ENCODE results near the gene CYP2A6. TPM values are rescaled to one million over a fixed set of nuclear protein-coding genes. Genes with fewer than 3 reads are reported as not detected.
"Not testable (repeated sequence)": the region's sequence is repeated elsewhere in the genome, so short reads cannot be mapped to it uniquely, and the experiment has no call there.

Gene CYP2A6, protein sequence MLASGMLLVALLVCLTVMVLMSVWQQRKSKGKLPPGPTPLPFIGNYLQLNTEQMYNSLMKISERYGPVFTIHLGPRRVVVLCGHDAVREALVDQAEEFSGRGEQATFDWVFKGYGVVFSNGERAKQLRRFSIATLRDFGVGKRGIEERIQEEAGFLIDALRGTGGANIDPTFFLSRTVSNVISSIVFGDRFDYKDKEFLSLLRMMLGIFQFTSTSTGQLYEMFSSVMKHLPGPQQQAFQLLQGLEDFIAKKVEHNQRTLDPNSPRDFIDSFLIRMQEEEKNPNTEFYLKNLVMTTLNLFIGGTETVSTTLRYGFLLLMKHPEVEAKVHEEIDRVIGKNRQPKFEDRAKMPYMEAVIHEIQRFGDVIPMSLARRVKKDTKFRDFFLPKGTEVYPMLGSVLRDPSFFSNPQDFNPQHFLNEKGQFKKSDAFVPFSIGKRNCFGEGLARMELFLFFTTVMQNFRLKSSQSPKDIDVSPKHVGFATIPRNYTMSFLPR
- not detected for total RNA-seq

DNA sequence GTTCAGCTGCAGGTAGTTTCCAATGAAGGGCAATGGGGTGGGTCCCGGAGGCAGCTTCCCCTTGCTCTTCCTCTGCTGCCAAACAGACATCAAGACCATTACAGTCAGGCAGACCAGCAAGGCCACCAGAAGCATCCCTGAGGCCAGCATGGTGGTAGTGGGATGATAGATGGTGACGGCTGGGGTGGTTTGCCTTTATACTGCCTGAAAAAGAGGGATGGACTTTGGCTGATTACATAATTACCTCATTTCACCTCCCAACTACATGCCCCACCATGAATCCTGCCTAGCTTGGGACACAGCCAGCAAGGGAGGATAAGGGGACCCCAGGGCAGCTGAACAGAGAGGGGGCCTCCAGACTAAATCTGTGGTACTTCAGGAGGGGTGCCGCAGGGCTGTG lies at the start of gene CYP2A6:
CYP2A6 (minus strand) TSS at position 171 of the 400 bp plus-strand sequence; CDS start at position 150, 21 bp downstream.
- H3K4me3 ChIP-seq (ENCODE audit: low read depth, poor library complexity, severe bottlenecking); DNase-seq (ENCODE audit: low spot score in 2 of 2); intact Hi-C loops (cut with DNase I; ENCODE audit: low total_unique reads): not testable (repeated sequence)
- 87 to 92% methylated on average over 3 of the region's 3 CpGs for WGBS, 2 donors

DNA sequence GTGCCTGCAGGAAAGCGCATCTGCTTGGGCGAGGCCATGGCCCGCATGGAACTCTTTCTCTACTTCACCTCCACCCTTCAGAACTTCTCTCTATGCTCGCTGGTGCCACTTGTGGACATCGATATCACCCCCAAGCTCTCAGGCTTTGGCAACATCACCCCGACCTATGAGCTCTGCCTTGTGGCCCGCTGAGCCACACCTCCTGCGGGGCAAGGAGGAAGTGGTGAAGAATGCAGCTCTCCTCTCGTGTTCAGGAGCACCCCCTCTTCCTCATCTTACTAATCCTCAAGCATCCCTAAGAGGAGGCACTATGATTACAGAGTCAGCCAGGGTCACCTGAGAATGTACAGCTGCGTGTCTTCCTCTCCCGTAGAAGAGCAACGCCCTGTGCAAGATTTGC lies 49.7 kb upstream of the CYP2A6 start:
- H3K4me3 ChIP-seq (ENCODE audit: low read depth, poor library complexity, severe bottlenecking); intact Hi-C loops (cut with DNase I; ENCODE audit: low total_unique reads); DNase-seq (ENCODE audit: low spot score in 2 of 2): not testable (repeated sequence)
- 80 to 83% methylated on average over 12 of the region's 12 CpGs for WGBS, 2 donors

DNA sequence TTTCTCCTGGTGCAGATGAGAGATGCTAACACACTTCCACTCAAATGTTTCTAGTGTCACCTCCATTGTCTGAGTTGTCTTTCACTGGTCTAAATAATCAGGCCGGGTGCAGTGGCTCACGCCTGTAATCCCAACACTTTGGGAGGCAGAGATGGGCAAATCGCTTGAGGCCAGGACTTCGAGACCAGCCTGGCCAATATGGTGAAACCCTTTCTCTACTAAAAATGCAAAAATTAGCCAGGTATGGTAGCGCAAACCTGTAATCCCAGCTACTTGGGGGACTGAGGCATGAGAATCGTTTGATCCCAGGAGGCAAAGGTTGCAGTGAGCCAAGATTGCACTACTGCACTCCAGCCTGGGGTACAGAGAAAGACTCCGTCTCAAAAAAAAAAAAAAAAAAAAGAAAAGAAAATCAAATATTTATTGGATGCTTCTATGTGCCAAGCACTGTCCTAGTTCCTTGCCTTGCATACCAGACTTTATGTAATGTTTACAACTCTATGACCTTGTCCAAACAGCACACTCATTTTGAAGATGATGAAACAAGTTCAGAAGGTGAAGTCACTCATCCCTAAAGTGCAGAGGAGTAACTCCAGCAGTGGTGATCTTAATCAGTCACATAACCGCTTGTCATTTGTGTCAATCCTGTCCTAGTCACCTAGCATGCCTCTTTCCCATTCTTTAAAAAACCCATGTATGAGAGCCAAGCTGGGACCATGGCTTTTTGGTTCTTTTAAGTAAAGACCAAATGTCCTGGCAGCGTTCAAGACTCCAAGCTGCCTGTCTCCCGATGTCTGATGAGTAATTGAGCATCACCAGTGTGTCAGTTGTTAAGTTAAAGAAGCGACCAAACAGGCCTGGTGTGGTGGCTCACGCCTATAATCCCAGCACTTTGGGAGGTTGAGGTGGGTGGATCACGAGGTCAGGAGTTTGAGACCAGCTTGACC lies 46.9 kb upstream of the CYP2A6 start:
- H3K4me3 ChIP-seq (ENCODE audit: low read depth, poor library complexity, severe bottlenecking); DNase-seq (ENCODE audit: low spot score in 2 of 2); intact Hi-C loops (cut with DNase I; ENCODE audit: low total_unique reads): not testable (repeated sequence)
- 84 to 86% methylated on average over 13 of the region's 13 CpGs for WGBS, 2 donors

DNA sequence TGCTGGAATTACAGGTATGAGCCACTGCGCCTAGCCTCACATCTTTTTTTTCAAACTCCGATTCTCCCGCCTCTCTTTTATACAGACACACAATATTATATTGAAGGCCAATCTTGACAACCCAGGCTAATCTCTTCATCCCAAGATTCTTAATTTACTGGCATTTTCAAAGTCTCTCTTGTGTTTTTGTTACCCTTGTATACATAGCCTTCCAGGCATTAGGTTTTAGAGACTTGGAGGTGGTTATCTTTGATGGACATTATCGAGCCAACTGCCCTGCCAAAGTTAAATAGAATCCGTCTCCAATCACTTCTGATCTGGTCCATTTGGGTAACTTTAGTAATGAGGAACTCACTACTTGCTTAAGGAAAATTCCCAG lies 46.2 kb upstream of the CYP2A6 start:
- TF ChIP-seq POLR2A (IDR thresholded peaks at IDR 0.05): no peak
- TF ChIP-seq, protein P1, sequence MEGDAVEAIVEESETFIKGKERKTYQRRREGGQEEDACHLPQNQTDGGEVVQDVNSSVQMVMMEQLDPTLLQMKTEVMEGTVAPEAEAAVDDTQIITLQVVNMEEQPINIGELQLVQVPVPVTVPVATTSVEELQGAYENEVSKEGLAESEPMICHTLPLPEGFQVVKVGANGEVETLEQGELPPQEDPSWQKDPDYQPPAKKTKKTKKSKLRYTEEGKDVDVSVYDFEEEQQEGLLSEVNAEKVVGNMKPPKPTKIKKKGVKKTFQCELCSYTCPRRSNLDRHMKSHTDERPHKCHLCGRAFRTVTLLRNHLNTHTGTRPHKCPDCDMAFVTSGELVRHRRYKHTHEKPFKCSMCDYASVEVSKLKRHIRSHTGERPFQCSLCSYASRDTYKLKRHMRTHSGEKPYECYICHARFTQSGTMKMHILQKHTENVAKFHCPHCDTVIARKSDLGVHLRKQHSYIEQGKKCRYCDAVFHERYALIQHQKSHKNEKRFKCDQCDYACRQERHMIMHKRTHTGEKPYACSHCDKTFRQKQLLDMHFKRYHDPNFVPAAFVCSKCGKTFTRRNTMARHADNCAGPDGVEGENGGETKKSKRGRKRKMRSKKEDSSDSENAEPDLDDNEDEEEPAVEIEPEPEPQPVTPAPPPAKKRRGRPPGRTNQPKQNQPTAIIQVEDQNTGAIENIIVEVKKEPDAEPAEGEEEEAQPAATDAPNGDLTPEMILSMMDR (IDR thresholded peaks at IDR 0.05): no peak
- 90 to 93% methylated on average over 5 of the region's 5 CpGs for WGBS, 2 donors
- H3K4me3 ChIP-seq (ENCODE audit: low read depth, poor library complexity, severe bottlenecking): no peak overlapping the region

DNA sequence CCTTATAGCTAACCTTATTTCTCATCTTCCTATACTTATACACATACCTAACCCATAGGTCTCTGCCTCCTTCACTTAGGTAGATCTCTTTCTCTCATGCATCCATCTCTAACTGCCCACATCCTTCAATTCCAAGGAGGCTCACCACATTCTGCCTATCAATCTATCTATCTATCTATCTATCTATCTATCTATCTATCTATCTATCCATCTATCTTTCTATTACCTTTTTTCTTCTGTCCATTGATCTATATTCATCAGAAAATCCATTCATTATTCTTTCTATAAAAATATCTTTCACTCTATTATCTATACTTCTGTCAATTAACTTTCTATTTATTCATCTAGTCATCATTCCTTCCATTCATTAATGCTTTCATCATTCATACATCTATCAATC lies 42.9 kb upstream of the CYP2A6 start:
- H3K4me3 ChIP-seq (ENCODE audit: low read depth, poor library complexity, severe bottlenecking): no peak overlapping the region
- TF ChIP-seq, protein P1 (IDR thresholded peaks at IDR 0.05): no peak
- TF ChIP-seq POLR2A (IDR thresholded peaks at IDR 0.05): no peak
- intact Hi-C loops (cut with DNase I; ENCODE audit: low total_unique reads): no loop called here
- DNase-seq (ENCODE audit: low spot score in 2 of 2): no peak

More for the DNA sequence above, 46.2 kb upstream of the CYP2A6 start:
- intact Hi-C loops (cut with DNase I; ENCODE audit: low total_unique reads): no loop called here
- DNase-seq (ENCODE audit: low spot score in 2 of 2): no peak

DNA sequence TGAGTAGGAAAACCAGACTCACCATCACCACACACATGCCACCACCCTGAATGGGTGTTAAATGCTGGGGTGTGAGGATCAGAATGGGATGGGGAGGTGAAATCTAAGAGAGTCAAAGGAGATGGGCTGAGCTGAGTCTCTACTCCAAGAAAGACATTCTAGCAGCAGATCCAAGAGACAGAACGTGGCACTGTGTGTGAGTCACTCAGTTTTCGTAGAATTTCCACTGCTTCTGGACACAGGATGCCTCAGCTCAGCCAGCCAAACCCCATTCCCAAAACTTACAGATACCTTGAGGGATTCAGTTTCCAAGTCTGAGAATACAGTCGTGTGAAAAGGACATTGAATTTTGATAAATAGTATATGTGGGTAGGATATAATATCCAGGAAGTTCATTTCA lies 39.1 kb upstream of the CYP2A6 start:
- DNase-seq (ENCODE audit: low spot score in 2 of 2): no peak
- intact Hi-C loops (cut with DNase I; ENCODE audit: low total_unique reads): no loop called here
- TF ChIP-seq, protein P1 (IDR thresholded peaks at IDR 0.05): no peak
- no peak for TF ChIP-seq POLR2A (IDR thresholded peaks at IDR 0.05)
- WGBS, 2 donors: 46 to 53% methylated on average over 3 of the region's 3 CpGs
- no peak overlapping the region for H3K4me3 ChIP-seq (ENCODE audit: low read depth, poor library complexity, severe bottlenecking)

DNA sequence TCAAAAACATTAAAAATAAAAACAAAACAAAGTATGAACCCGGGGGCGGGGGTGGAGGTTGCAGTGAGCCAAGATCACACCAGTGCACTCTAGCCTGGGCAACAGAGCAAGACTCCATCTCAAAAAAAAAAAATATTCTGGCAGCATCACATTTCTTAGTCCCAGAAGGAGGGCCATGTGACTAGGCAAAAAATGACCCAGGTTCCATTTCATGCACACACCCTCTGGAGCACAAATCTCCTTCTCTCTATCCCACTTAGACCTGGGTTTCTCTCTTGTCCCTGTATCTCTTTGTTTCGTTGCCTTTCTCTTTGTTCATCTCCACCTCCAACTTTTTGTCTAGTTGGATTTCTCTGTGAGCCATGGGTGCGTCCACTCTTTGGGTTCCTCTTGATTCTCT lies 37.9 kb upstream of the CYP2A6 start:
- intact Hi-C loops (cut with DNase I; ENCODE audit: low total_unique reads): no loop called here
- WGBS, 2 donors: 86 to 91% methylated on average over 4 of the region's 4 CpGs
- DNase-seq (ENCODE audit: low spot score in 2 of 2): no peak
- no peak for TF ChIP-seq POLR2A (IDR thresholded peaks at IDR 0.05)
- TF ChIP-seq, protein P1 (IDR thresholded peaks at IDR 0.05): no peak
- H3K4me3 ChIP-seq (ENCODE audit: low read depth, poor library complexity, severe bottlenecking): no peak overlapping the region

DNA sequence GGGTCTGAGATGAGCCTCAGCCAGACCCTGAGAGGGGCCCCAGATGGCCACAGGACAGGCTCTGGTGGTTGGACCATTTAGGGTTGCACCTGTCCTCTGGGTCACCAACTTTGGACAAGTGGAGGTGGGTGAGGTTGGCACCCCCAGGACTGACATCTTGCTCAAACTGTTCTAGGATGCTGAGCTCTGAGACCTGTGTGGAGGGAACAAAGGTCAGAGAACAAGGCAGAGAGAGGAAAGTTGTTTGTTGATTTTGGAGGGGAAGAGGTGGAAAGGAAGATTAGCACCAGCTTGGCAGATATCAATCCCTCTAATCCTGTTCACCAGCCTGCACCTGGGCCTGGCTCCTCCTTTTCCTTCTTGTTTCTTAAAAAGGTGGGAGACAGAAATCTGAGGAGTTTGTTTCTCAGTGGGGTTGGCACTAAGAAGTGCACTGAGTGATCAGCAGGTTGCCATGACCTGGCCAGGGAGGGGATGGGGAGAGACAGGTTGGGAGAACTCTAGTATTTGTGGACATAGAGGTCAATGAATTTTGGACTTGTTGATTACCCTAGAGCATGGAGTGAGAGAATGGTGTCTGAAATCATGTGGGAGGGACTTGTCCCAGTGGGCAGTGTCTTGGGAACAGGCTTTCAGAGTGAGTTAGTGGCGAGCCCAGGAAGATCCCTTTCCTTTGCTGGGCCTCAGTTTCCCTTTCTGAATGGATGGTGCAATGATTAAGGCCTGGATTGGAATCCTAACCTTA lies 34.1 kb upstream of the CYP2A6 start:
- WGBS, 2 donors: no CpG with 5 or more reads among the region's 1 CpG
- intact Hi-C loops (cut with DNase I; ENCODE audit: low total_unique reads); H3K4me3 ChIP-seq (ENCODE audit: low read depth, poor library complexity, severe bottlenecking); DNase-seq (ENCODE audit: low spot score in 2 of 2): not testable (repeated sequence)

DNA sequence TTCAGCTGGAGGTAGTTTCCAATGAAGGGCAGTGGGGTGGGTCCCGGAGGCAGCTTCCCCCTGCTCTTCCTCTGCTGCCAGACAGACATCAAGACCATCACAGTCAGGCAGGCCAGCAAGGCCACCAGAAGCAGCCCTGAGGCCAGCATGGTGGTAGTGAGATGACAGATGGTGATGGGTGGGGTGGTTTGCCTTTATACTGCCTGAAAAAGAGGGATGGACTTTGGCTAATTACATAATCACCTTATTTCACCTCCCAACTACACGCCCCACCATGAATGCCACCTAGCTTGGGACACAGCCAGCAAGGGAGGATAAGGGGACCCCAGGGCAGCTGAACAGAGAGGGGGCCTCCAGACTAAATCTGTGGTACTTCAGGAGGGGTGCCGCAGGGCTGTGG lies 31.8 kb upstream of the CYP2A6 start, which contains the start of gene CYP2A7:
CYP2A7 (minus strand) TSS at position 170 of the 400 bp plus-strand sequence; CDS start at position 149, 21 bp downstream.
- intact Hi-C loops (cut with DNase I; ENCODE audit: low total_unique reads); H3K4me3 ChIP-seq (ENCODE audit: low read depth, poor library complexity, severe bottlenecking): not testable (repeated sequence)
- DNase-seq (ENCODE audit: low spot score in 2 of 2): peak in 1 of 2 donors; percentile 53
- 69 to 86% methylated on average over 3 of the region's 3 CpGs for WGBS, 2 donors
